HG03469 (cell line): ENCODE data around the gene ARSB.
"Not testable (repeated sequence)": the region's sequence is repeated elsewhere in the genome, so short reads cannot be mapped to it uniquely, and the experiment has no call there.

Source experiments
- ATAC-seq: cut with Tn5 transposase; IDR thresholded peaks from one replicate; pipeline ENCODE4 v1.9.1; 2021; ENCODE audit warnings: mild to moderate bottlenecking, moderate library complexity, moderate number of reproducible peaks; ENCODE audit not compliant: unreplicated experiment

Gene ARSB

DNA sequence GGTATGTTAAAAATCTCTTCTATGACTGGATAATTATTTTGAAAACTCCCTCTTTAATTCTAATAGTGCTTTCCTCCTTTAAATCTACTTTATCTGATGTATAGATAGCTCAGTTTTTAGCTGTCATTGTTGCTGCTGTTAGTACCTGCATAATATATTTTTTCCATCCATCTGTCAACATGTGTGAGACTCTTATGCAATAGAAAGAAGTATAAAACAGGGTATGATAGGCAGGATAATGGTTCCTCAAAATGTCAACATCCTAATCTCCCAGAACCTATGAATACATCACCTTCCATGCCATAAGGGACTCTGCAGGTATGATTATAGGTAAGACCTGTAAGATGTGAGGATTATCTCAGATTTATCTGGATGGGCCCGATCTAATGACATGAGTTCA, 199.7 kb downstream of the ARSB start:
- no peak for ATAC-seq

DNA sequence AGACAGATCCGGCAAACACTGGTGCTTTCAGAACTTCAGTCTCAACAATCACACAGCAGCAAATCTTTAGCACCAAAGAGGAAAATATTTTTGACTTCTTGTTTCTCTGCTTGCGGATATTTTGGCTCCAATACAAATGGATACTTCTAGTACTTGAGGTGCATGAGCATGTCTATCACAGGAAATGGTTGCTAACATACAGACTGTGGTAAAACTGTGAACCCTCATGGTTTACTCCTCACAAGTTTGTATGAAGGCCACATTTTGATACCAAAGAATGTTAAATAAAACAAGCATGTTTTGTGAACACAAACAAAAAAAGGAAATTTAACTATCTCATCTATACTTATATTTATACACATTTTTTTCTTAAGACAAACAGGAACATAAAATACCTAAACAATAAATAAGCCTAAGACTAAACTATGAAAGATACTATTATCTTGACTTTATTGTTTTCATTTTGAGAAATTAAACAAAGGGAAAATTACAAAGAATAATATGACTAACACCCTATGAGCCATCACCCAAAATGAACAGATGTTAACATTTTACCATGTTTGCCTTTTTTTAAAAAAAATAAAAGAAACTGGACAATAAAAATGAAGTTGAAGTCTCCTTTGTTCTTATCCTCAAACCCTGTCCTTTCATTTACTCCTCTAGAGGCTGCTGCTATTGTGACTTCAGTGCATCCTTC, 201.5 kb downstream of the ARSB start:
- ATAC-seq = no peak

DNA sequence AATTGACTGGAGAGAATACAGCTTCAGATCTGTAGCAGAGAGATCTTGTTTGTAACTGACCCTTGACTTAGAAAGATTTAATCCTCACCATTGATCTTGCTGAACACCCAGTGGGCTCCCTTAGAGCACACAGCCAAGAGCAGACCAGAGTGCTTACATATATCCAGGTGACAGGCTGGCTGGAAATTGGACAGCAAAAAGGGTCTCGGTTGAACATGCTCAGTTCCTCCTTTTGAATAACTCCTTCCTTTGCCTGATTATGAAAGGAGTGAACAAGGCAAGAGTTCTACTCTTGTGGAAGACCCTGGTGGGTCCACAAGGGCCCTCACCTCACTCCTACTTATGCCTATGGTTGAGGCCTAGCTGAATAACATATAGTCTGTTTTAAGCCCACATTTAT, 202.4 kb downstream of the ARSB start:
- ATAC-seq = no peak

DNA sequence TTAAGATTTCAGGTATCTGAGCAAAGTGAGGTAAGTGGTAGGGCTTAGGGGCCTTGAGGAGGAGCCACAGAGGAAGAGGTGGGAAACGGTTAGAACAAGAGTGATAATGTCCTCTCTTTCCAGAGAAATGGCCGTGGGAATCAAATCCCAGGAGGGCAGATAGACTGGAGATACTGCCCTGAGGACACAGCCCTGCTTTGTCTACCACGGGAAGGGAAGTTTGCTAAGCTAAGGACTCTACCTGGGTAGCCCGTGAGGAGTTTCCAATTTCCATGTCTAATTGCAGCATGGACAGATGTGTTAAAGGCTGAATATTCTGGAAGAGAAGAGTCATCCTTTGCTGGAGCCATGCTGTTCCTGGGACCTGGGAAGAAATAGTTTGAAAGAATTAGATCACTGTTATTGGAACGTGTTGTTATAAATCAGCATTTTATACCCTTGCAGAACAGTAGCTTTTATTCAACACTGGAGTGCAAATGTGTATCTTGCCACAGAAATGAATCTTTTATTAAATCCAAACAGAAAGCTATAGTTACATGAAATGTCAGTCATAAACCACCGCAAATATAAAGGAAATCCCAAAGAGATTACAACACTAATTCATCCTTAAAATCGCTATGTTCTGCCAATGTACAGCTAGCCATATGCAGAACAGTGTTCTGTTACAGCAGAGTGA, 203.4 kb downstream of the ARSB start:
- no peak for ATAC-seq

DNA sequence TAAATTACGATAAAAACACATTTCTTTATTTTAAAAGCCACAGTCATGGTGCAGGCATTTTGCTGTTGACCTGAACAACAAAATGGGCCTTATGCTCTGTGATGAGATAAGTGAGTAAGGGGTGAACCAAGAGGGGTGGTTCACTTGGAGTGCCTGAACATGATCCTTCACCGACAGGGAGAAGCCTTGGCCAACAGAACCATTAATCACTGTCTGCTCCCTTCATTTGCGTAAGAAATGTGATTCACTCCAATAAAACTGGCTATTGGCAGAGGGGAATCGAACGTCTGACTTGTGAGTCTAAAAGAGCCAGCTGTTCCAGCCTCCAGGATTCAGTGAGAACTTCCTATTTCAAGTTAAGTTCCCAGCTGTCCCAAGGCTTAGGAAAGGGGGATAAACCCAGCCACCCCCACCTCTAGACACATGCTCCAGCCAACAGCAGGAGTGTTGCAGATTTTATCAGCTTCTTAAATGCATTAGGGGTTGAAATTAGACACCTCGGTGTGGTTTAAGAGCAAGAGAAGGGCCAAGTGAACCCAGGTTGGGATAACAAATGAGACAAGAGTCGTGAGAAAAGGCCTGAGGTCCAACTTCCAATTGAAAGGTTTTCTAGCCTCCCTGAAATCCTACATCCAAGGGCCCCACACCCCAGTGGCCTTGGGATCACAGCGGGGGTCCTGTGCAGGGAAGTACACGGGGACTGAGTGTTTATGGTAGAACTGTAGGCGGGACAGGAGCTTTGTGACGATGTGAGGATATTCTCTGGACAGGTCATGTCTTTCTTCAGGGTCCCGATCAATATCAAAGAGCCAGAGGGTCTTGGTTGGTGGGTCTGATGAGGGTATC, 205.1 kb downstream of the ARSB start:
- no peak for ATAC-seq

DNA sequence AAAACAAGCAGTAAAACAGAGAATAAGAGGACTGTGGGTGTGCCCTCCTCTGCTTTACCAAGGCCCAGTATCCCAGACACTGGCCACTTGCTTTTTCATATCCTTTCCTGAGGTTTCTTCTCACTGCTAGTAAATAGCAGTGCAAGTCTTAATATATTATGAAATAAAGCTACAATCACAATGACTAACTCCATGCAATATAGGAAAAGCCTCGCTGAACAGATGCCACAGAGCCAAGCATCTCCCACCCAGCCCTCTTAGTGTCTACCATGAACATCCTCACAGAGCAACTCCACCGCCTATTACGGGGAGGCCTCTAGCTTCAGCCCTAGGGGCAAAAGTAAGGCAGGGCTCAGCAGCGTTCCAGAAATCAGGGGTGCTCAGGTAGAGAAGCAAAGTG, 205.8 kb downstream of the ARSB start:
- ATAC-seq = no peak

DNA sequence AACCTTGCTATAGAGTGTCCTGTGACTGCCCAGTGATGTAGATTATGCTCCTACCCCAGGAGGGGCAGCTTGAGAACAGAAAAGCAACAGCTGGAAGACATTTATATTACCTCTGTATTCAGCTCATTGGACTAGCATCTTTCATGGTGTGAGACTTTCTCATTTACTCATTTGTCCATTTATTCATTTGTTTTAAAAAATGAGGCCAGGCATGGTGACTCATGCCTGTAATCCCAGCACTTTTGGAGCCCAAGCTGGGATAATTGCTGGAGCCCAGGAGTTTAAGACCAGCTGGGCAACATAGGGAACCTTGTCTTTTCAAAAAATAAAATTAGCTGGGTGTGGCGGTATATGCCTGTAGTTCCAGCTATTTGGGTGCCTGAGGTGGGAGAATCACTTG, 206.6 kb downstream of the ARSB start:
- no peak for ATAC-seq

DNA sequence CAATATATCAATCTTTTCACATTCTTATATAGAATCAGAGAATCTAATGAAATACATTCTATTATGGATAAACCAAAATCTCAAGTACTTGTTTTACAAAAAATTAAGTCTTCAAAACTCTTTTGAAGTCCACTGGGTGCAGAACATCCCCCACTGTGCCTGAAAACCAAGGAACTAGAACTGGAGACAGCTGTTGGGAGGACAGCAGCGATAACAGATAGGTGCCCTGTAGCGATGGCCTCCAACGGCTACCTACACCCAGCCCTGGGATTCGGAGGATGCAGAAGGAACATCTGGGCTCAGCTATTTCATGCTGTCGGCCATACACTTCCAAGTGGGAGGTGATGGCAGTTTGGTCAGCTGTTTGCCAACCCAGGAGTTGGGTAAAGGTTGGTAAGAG, 207.2 kb downstream of the ARSB start:
- ATAC-seq = no peak

DNA sequence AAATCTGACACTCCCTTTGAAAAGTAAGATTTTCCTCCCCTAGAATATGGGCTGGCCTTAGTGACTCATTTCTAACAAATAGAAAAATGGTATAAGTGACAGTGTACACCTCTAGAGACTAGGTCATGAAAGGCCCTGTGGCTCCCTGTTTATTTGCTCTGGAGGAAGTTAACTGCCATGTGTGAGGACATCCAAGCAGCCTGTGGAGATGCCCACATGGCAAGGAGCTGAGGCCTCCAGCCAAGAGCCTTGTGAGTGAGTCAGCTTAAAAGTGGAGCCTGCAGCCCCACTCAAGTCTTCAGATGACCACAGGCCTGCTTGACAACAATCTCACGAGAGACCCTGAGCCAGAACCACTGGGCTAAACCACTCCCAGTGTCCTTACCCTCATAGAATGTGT, 208.5 kb downstream of the ARSB start:
- no peak for ATAC-seq

DNA sequence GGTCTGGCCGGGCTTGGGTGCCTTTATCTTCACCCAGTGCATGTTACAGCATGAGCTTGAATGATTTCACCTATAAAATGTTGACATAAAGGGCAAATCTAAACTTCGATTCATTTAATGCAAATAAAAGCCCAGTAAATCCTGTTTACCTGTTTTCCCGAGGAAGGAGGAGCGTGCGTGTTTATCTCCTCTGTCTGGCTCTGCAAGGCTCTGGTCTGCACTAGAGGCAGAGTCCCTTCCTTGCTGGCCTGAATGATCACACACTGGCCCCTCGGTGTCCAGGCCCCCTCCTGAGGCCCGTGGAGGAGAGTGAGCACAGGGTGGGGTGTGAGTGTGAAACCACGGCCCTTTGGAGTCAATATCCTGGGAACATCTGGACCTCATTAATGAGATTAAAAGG, 211.5 kb downstream of the ARSB start:
- no peak for ATAC-seq

DNA sequence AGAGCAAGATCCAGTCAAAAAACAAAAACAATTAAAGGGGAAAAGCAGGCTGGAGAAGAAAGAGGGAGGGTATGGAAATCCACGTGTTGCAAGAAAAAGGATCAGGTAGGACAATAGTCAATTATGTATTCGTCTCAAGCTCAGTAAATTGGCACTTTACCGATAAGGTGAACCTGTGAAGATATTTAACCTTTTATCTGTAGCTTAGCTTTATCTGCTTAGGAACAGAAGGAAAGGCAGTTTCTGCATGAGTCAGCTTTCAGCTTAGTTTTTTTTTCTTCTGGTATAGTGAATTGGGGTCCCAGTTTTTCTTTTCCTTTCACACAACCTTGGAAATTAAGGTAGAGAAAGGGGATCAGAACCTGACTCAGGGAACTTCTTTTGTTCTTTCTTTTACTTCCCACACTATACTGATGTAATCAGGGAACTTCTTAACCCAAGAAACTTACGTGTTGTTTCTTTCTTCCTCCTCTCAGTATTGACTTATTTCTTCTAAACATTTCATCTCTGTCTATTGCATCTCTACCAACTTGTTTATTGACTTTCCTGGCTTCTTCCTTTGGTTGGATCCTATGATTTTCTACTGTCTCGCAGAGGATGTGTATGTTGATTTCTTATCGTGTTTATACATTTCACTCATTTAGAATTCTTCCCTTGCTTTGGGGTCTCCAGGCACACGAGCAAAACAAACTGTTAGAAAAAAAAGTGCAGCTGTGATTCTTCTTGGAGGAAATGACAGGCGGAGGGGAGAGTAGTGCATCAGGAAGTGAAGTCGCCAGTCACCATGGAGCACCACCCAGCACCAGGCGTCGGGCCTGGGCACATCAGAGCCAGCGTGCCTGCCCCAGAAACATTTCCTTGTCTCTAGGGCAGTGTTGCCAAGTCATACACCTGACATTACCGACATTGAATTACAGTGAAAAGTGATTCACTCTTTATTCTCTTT, 213.6 kb downstream of the ARSB start:
- no peak for ATAC-seq

DNA sequence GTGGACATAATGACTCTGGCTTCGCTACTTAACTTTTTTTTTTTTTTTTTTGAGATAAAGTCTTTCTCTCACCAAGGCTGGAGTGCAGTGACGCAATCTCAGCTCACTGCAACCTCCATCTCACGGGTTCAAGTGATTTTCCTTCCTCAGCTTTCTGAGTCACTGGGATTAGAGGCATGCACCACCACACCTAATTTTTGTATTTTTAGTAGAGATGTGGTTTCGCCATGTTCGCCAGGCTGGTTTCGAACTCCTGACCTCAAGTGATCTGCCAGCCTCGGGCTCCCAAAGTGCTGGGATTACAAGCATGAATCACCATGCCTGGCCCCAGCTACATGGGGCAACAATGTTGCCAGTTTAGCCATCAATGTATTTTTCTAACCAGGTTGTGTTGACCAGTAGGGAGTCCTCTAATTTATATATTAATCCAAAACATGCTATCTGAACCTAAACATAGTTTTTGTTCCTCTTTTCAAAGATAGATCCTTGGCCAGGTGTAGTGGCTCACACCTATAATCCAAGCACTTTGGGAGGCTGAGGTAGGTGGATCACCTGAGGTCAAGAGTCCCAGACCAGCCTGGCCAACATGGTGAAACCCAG, 216.2 kb downstream of the ARSB start:
- ATAC-seq = no peak

DNA sequence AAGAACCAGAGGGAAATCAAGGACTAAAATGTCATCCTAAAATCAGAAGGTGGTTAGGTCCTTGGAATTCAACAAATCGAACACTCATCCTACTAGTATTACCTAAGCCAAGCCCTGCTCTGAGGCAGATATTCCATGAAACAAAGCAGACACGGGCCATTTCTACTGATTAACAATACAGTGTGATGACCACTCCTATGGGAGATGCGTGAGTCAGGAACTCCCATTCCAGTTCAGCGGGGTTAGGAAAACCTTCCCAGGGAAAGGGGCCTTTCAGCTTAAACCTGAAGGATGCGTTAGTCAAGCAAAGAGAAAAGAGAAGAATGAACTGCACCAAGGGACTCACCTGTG, 218.7 kb downstream of the ARSB start:
- ATAC-seq = no peak

DNA sequence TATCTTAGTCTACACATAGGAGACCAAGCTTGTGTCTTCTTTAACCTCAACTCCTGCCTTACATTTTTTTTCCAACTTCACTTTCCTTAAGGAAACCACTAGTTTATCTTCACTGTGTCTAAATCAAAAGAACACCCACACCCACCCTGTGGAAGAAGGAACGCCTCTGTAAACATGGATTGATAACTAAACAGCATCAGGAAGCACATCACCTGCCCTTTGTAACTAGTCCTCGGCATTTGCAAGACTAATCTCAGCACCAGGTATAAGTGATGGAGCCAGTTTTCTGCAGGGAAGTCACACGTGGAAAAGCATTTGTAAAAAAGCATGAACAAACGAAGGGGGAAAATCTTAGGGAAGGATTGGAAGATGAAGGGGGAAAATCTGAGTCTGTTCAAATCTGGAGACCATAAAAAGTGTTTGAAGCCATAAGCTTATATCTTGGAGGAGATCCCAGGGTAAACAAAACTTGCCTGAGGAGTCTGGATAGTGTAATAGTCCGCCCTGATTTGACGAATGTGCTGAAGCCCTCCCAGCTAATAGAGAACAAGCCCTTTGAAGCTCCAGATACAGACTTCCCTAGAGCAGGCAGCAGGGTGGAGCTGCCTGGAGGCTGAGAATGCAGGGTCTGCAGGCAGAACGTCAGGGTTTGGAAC, 219.2 kb downstream of the ARSB start:
- no peak for ATAC-seq

DNA sequence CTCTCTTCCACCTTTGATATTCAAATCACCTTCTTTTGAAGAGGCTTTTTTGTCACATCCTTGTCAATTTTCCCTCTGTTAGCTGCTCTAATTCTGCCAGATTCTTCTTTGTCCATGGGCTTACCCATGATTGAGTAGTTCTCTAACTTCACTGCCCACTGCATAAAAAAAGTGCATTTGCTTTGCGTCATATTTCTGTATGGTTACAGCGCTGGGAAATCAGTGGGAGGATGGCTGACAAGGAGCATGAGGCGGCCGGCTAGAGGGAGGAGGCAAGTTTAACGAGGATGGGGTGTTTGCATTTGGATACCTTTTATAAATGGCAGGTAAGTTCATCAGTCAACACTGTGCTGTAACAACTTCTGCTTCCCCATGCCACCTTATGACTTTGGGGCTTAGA, 220.0 kb downstream of the ARSB start:
- ATAC-seq = no peak

DNA sequence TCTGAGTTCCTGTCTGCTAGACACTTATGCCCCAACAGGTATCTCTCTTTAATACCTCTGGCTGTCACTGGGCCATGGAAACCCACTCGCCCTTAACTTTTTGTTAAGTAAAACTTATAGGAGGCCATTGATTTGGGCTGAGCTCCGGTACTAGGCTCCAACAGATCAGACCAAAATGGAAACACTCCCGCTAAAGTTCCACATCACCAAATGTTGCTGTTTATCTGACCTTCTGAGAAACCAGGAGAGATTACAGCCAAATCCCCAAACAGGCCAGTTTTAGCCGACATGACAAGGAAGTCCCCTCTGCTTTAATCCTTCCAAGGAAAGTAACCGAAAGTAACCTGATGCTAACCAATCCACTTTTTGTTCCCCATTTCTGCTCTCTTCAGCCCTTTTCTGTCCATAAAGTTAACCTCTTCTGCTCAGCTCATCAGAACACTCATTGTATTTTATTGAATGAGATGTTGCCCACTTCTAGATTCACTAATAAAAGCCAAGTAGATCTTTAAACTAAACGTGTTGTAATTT, 221.4 kb downstream of the ARSB start:
- no peak for ATAC-seq

DNA sequence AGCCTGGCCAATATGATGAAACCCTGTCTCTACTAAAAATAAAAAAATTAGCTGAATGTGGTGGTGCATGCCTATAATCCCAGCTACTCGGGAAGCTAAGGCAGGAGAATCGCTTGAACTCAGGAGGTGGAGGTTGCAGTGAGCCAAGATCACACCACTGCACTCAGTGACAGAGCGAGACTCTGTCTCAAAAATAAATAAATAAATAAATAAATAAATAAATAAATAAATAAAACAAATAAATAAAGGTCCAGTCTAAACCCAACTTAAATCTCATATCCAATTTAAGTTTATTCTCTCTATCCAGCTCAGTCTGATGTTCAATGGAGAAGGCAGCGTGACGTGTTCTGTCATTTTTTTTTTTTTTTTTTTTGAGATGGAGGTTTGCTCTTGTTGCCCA, 222.4 kb downstream of the ARSB start:
- ATAC-seq = not testable (repeated sequence)

DNA sequence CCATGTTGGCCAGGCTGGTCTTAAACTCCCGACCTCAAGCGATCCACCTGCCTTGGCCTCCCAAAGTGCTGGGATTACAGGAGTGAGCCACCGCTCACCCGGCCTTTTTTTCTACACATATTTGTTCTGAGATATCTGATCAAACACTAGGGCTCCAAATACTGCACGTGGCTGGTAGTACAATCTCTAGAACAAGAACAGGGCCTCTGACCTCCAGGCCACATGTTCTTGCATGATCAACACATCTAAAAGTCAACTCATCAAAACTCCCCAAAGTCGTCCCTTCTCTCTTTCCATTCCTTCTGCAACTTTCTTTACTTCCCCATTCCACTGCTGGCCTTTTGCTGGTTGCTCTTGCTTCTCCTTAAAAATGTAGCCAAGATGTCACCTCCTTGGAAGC, 223.3 kb downstream of the ARSB start:
- ATAC-seq = no peak

DNA sequence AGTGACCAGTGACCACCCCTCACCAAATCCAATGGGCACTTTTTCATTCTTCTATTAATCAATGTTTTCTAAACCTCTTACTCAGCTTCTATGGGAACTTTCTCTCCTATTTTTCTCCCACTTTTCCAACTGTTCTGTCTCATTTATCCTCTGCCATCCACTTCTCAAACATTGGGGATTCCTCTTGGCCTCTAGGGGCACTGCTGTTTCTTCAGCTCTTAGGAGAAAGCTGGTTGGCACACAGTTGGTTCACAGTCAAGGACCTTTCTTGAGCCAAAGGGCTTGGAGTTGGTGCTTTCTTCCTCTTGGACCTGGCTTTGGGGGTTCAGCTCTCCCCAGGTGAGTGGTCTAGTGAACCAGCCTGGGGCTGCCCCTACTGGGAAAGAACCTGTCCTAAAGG, 224.3 kb downstream of the ARSB start:
- ATAC-seq = no peak

DNA sequence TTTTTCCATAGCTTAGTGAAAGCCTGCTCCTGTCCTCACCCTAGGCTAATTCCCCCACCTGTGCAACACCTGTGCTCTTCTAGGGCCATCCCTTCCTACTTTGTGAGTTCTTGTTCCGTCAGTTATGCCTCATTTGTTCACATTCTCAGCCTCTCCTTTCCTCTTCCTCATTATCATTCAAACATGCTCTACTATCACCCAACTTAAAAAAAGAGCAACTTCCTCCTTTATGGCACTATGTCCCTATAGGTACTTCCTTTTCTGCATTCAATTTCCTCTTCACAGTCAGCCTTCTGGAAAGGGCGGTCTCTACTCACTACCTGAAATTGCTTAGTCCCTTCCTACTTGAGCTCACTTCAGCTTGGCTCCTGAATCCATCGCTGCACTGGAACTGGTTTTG, 224.7 kb downstream of the ARSB start:
- no peak for ATAC-seq
